GM23338 (cell line): ENCODE measurements around the gene GAS2. TPM values are rescaled to one million over a fixed set of nuclear protein-coding genes. Genes with fewer than 3 reads are reported as not detected.

Source experiments
- ATAC-seq: fragments of 200-7000 bp; cut with Tn5 transposase; 3 replicates; pipeline ENCODE4 v1.9.1; 2020
- DNase-seq: peaks from one replicate; pipeline ENCODE4 v3.0.0-alpha.2; 2015; ENCODE audit warnings: low spot score
- H2AFZ ChIP-seq: fragments of 200-600 bp; sonication (generic); 2 replicates; pipeline ENCODE4 v1.8.0; 2016; ENCODE audit warnings: antibody characterized with exemption, mild to moderate bottlenecking, moderate library complexity
- H3F3A ChIP-seq: fragments of 200-600 bp; sonication (generic); replicated peaks from 2 replicates; pipeline ENCODE4 v1.8.0; 2017; ENCODE audit warnings: antibody characterized with exemption, mixed run types, low read depth
- H3K27ac ChIP-seq: fragments of 200-600 bp; sonication (generic); 2 replicates; pipeline ENCODE4 v1.6.1; 2016; ENCODE audit warnings: low read depth
- H3K27me3 ChIP-seq: fragments of 200-600 bp; sonication (generic); 2 replicates; pipeline ENCODE4 v1.8.0; 2016; ENCODE audit warnings: mild to moderate bottlenecking, mixed run types, moderate library complexity; ENCODE audit not compliant: insufficient read depth
- H3K36me3 ChIP-seq: fragments of 200-600 bp; sonication (generic); 2 replicates; pipeline ENCODE4 v1.8.0; 2016; ENCODE audit warnings: mild to moderate bottlenecking; ENCODE audit not compliant: insufficient read depth
- H3K4me1 ChIP-seq: fragments of 200-600 bp; sonication (generic); 2 replicates; pipeline ENCODE4 v1.8.0; 2016; ENCODE audit warnings: mild to moderate bottlenecking, moderate library complexity; ENCODE audit not compliant: insufficient read depth
- H3K4me2 ChIP-seq: fragments of 200-600 bp; sonication (generic); 2 replicates; pipeline ENCODE4 v1.7.1; 2017; ENCODE audit warnings: mixed run types
- H3K4me3 ChIP-seq: fragments of 200-600 bp; sonication (generic); 2 replicates; pipeline ENCODE4 v1.6.1; 2016; ENCODE audit warnings: mixed run types
- H3K79me2 ChIP-seq: fragments of 200-600 bp; sonication (generic); replicated peaks from 2 replicates; pipeline ENCODE4 v1.8.0; 2017; ENCODE audit warnings: mild to moderate bottlenecking; ENCODE audit not compliant: insufficient read depth
- H3K9me2 ChIP-seq: fragments of 200-600 bp; sonication (generic); 2 replicates; pipeline ENCODE4 v1.8.0; 2017; ENCODE audit not compliant: insufficient read depth
- H4K20me1 ChIP-seq: fragments of 200-600 bp; sonication (generic); replicated peaks from 2 replicates; pipeline ENCODE4 v1.8.0; 2017; ENCODE audit warnings: mild to moderate bottlenecking; ENCODE audit not compliant: insufficient read depth
- H3K27ac Mint-ChIP-seq: 2 replicates; pipeline ENCODE4 v1.8.0; 2020; ENCODE audit warnings: inconsistent platforms, mild to moderate bottlenecking, moderate library complexity, mixed read lengths
- H3K27me3 Mint-ChIP-seq: 3 replicates; pipeline ENCODE4 v1.8.0; 2022; ENCODE audit warnings: low read depth, mild to moderate bottlenecking, moderate library complexity, mixed read lengths, inconsistent platforms; ENCODE audit not compliant: insufficient read depth, poor library complexity
- H3K36me3 Mint-ChIP-seq: 3 replicates; pipeline ENCODE4 v1.8.0; 2021; ENCODE audit warnings: low read depth, mild to moderate bottlenecking, inconsistent platforms, moderate library complexity, mixed read lengths
- H3K4me1 Mint-ChIP-seq: 3 replicates; pipeline ENCODE4 v1.8.0; 2020; ENCODE audit warnings: mild to moderate bottlenecking, inconsistent platforms, mixed read lengths
- H3K4me3 Mint-ChIP-seq: 3 replicates; pipeline ENCODE4 v1.8.0; 2021; ENCODE audit warnings: moderate library complexity, mild to moderate bottlenecking, inconsistent platforms, mixed read lengths
- H3K9me3 Mint-ChIP-seq: 3 replicates; pipeline ENCODE4 v1.8.0; 2020; ENCODE audit warnings: moderate library complexity, mild to moderate bottlenecking, inconsistent platforms, mixed read lengths
- ZNF114 ChIP-seq: fragments of 250-450 bp; sonication (Bioruptor Pico); IDR thresholded peaks from 2 replicates; pipeline ENCODE4 v1.5.0; 2020; ENCODE audit warnings: mild to moderate bottlenecking, moderate library complexity
- ZNF462 ChIP-seq: fragments of 250-450 bp; sonication (Bioruptor Pico); IDR thresholded peaks from 2 replicates; pipeline ENCODE4 v1.5.0; 2020; ENCODE audit warnings: mild to moderate bottlenecking, moderate library complexity
- polyA plus RNA-seq: library from polyadenylated mRNA; unstranded; fragments of >200 nt; fragmentation: Nextera tagmentation; extraction: Ambion mirVana; gene quantifications from 2 replicates; pipeline ENCODE4 v1.2.1, GENCODE V29; 2016
- total RNA-seq: library from RNA; depleted of rRNA; stranded (reverse); fragments of >200 nt; shearing (Covaris generic); gene quantifications from 2 replicates; pipeline ENCODE4 v1.2.3, GENCODE V29; 2014

GAS2 gene
- total and polyA plus RNA-seq, 2 experiments from 2014 or later, result 2.6 to 6.7 TPM

GRCh38 chr11:22634897-22635629 lies 31.3 kb upstream of the GAS2 start:
- ATAC-seq, result peak; percentile 79
- DNase-seq, result peak; percentile 51

More at GRCh38 chr11:22634897-22635629, 31.3 kb upstream of the GAS2 start:
- no peak overlapping the region for H3K27ac Mint-ChIP-seq
- Histone ChIP-seq H3F3A (no peaks in the 10 kb centered on the region), H3K27me3 (peaks cover 22% of the 10 kb centered on the region), H4K20me1 (no peaks in the 10 kb centered on the region), H3K4me3 (no peak overlapping the region), H3K4me2 (0 out of 2 replicates have a peak overlapping the region, but pooled peaks have one; percentile 21), H3K79me2 (no peaks in the 10 kb centered on the region), H3K9me2 (peaks cover 7% of the 10 kb centered on the region; the same call in 1 of the 2 replicates), H3K27ac (0 out of 2 replicates have a peak overlapping the region, but pooled peaks have one; percentile 6), H3K4me1 (peaks cover 16% of the 10 kb centered on the region), H3K36me3 (no peaks in the 10 kb centered on the region), H2AFZ (no peak overlapping the region)
- peaks cover 5% of the 10 kb centered on the region for H3K27me3 Mint-ChIP-seq
- no peak overlapping the region for H3K4me3 Mint-ChIP-seq
- H3K9me3 Mint-ChIP-seq, result no peaks in the 10 kb centered on the region
- TF ChIP-seq ZNF462 (CRISPR knock-in tag) (0 out of 2 replicates have a peak, but pooled peaks have one; percentile 56), ZNF114 (no peak)
- no peaks in the 10 kb centered on the region for H3K36me3 Mint-ChIP-seq
- peaks cover 37% of the 10 kb centered on the region for H3K4me1 Mint-ChIP-seq
